HepG2 (cell line): Measurements from ENCODE around the gene RBPJ. TPM values are rescaled to one million over a fixed set of nuclear protein-coding genes. Genes with fewer than 3 reads are reported as not detected.

Experiments used
- HOXA7 ChIP-seq: sonication (generic); formaldehyde crosslinking; IDR thresholded peaks from 2 replicates; pipeline ENCODE4 v1.8.1; 2022; ENCODE audit warnings: mild to moderate bottlenecking, missing genetic modification reagents, moderate library complexity
- PAF1 ChIP-seq: IDR thresholded peaks from 2 replicates; pipeline ENCODE4 v1.6.1; 2016; ENCODE audit warnings: missing genetic modification reagents, missing compliant biosample characterization
- PRDM4 ChIP-seq: sonication (generic); formaldehyde crosslinking; IDR thresholded peaks from 2 replicates; pipeline ENCODE4 v1.9.0; 2021; ENCODE audit warnings: missing genetic modification reagents, borderline replicate concordance
- RARA ChIP-seq: IDR thresholded peaks from 2 replicates; pipeline ENCODE4 v1.6.1; 2016; ENCODE audit warnings: missing genetic modification reagents, missing compliant biosample characterization
- SRF ChIP-seq: IDR thresholded peaks from 2 replicates; pipeline ENCODE4 v1.6.1; 2011; ENCODE audit warnings: mild to moderate bottlenecking, low read depth, low read length, moderate library complexity
- TERF1 ChIP-seq: sonication (generic); formaldehyde crosslinking; IDR thresholded peaks from 2 replicates; pipeline ENCODE4 v1.8.0; 2022; ENCODE audit warnings: mild to moderate bottlenecking, missing genetic modification reagents, moderate library complexity
- ZBTB39 ChIP-seq: sonication (generic); formaldehyde crosslinking; IDR thresholded peaks from 2 replicates; pipeline ENCODE4 v1.5.0; 2020; ENCODE audit warnings: missing genetic modification reagents
- ZNF407 ChIP-seq: sonication (generic); formaldehyde crosslinking; IDR thresholded peaks from one replicate; pipeline ENCODE4 v1.5.1; 2020; ENCODE audit warnings: mild to moderate bottlenecking, missing genetic modification reagents; ENCODE audit errors: not compliant biosample characterization
- ZNF557 ChIP-seq: sonication (generic); formaldehyde crosslinking; IDR thresholded peaks from 2 replicates; pipeline ENCODE4 v1.4.0; 2020; ENCODE audit warnings: missing genetic modification reagents
- ZNF660 ChIP-seq: sonication (generic); formaldehyde crosslinking; IDR thresholded peaks from 2 replicates; pipeline ENCODE4 v1.5.1; 2020; ENCODE audit warnings: mild to moderate bottlenecking, low read depth, missing genetic modification reagents, borderline replicate concordance
- polyA plus RNA-seq, 8 experiments: library from polyadenylated mRNA; depleted of rRNA in 3 of 8; stranded (reverse) in 7 of 8; unstranded in 1 of 8; fragments of >200 nt; fragmentation: Illumina TruSeq in 4 of 8; extraction: Trizol in 4 of 8; gene quantifications; 2 replicates each; pipeline versions ENCODE4 v1.2.1 to v1.2.3, GENCODE V29; 2011 to 2016; ENCODE audit warnings: low read depth in 4 of 8, missing spikeins in 1 of 8, mixed read lengths in 1 of 8; ENCODE audit not compliant: insufficient read depth in 1 of 8
- total RNA-seq, 5 experiments: library from RNA; depleted of rRNA; stranded (reverse); fragments of >200 nt; fragmentation: Illumina TruSeq; extraction: Trizol; gene quantifications; 2 replicates each; pipeline ENCODE4 v1.2.3, GENCODE V29; 2016; ENCODE audit warnings: low read depth in 1 of 5

Gene RBPJ
- total and polyA plus RNA-seq, 2 of the 13 experiments (the other 11 are each of a cell fraction or from before 2014, with no cell fraction given) = 25.9 to 33.2 TPM

GRCh38 chr4:26326791-26327190, 6.0 kb downstream of the RBPJ start (continued):
- no peak for TF ChIP-seq ZNF407 (CRISPR knock-in tag)
- no peak for TF ChIP-seq SRF
- TF ChIP-seq ZNF557 (CRISPR knock-in tag) = no peak
- no peak for TF ChIP-seq PRDM4 (CRISPR knock-in tag)
- TF ChIP-seq TERF1 (CRISPR knock-in tag) = no peak
- no peak for TF ChIP-seq RARA (CRISPR knock-in tag)
- TF ChIP-seq ZBTB39 (CRISPR knock-in tag) = no peak
- no peak for TF ChIP-seq HOXA7 (CRISPR knock-in tag)
- no peak for TF ChIP-seq ZNF660 (CRISPR knock-in tag)
- no peak for TF ChIP-seq PAF1 (CRISPR knock-in tag)
